Esophagus squamous epithelium (tissue), 5 donors: ENCODE results near the gene GPR176. TPM values are rescaled to one million over a fixed set of nuclear protein-coding genes. Genes with fewer than 3 reads are reported as not detected.

ENCODE experiments used
- DNase-seq: peaks from one replicate; lab custom pipeline; 2025; lab: John Stamatoyannopoulos, UW
- H3K27ac ChIP-seq, 4 donors: fragments of 200-600 bp; sonication (generic); one replicate each; pipeline ENCODE4 v1.5.1; 2016 to 2019; ENCODE audit warnings: mild to moderate bottlenecking in 1 of 4
- H3K27me3 ChIP-seq, 4 donors: fragments of 200-600 bp; sonication (generic); 1 replicate in 3 of 4; 2 replicates in 1 of 4; pipeline versions ENCODE4 v1.5.1 to v1.6.0; 2017 to 2021; ENCODE audit warnings: antibody characterized with exemption in 1 of 4
- H3K36me3 ChIP-seq, 3 donors: fragments of 200-600 bp; sonication (generic); one replicate each; pipeline ENCODE4 v1.5.1; 2016 to 2019
- H3K4me1 ChIP-seq, 3 donors: fragments of 200-600 bp; sonication (generic); one replicate each; pipeline ENCODE4 v1.5.1; 2017 to 2019
- H3K4me3 ChIP-seq, 4 donors: fragments of 200-600 bp; sonication (generic); 1 replicate in 3 of 4; 2 replicates in 1 of 4; pipeline ENCODE4 v1.5.1; 2016 to 2019; ENCODE audit warnings: mild to moderate bottlenecking in 2 of 4, moderate library complexity in 1 of 4
- H3K9me3 ChIP-seq, 3 donors: fragments of 200-600 bp; sonication (generic); one replicate each; pipeline ENCODE4 v1.5.1; 2016 to 2019
- POLR2A ChIP-seq, 4 donors: fragments of 450-650 bp; IDR thresholded peaks; one replicate each; pipeline ENCODE4 v1.6.1; 2017; ENCODE audit warnings: antibody characterized with exemption in 4 of 4, mild to moderate bottlenecking in 4 of 4, moderate library complexity in 3 of 4
- WGBS, 2 donors: methylation state at CpG; one replicate each; pipeline ENCODE4 v1.1.5; 2018; 5-methylcytosine and 5-hydroxymethylcytosine counted together
- intact Hi-C: fragments of 100-400 bp; cut with DNase I; formaldehyde crosslinking; loops from one replicate; pipeline ENCODE4 v1.15.0; 2022
- total RNA-seq, 4 donors: library from RNA; depleted of rRNA; stranded (reverse); fragments of >200 nt; gene quantifications; one replicate each; pipeline ENCODE4 v1.1.0, GENCODE V29; 2016
- TF ChIP-seq, protein P1 (sequence below), 6 experiments: fragments of 450-650 bp in 4 of 6; fragments of 200-600 bp in 2 of 6; sonication (generic) in 2 of 6; IDR thresholded peaks; one replicate each; pipeline ENCODE4 v1.5.1; 2016 to 2019; ENCODE audit warnings: antibody characterized with exemption in 6 of 6, mild to moderate bottlenecking in 4 of 6, moderate library complexity in 4 of 6
- donor health status: DM: yes; HTN: yes; CAD: no.

Gene GPR176
- total RNA-seq, 4 donors from 2014 or later = 1.1 to 5.0 (median 4.0) TPM; not detected in 1

DNA sequence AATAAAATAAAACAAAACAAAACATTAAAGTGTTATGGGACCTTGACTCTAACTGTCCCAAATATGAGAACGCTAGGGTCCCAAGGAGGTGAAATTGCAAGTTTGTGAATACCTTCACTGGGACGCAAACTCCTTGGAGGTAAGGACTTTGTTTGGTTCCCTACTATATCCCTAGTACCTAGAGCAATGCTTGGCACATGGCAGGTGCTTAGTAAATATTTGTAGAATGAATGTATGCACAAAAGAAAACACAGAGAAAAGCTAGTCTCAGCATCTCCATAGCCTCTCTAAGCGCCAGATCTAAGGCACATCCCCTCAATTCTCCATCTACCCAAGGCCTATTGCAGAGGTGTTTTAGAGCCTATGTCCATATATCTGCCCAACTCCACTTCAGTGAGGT lies 30.5 kb downstream of the GPR176 start:
- intact Hi-C loops = no loop called here
- Histone ChIP-seq H3K9me3 (no peaks in the 10 kb centered on the region), H3K27me3 (no peaks in the 10 kb centered on the region), H3K4me1 (no peaks in the 10 kb centered on the region), H3K4me3 (no peak overlapping the region), H3K36me3 (no peaks in the 10 kb centered on the region), H3K27ac (no peak overlapping the region)
- no peak for TF ChIP-seq POLR2A (IDR thresholded peaks at IDR 0.05)
- no peak for DNase-seq
- 94% methylated on average over 3 of the region's 3 CpGs for WGBS, 2 donors

DNA sequence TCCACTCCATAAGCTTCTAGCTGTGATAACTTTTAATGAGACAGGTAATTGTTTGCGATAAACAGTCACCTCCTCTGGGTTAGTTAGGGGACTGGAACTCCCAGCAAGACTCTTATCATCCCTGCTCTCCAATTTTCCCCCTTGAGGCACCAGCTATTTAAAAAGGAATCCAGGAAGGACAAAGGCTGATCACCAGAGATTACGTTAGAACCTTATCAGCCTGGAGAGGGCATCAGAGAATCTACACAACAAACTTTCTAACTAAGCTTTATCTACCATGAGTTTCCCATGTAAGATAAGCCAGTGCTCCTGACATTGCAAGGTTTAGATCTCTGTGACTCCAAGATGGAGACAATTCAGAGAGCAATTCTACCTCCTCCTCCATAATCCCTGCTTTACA lies 31.3 kb downstream of the GPR176 start:
- TF ChIP-seq, protein P1, sequence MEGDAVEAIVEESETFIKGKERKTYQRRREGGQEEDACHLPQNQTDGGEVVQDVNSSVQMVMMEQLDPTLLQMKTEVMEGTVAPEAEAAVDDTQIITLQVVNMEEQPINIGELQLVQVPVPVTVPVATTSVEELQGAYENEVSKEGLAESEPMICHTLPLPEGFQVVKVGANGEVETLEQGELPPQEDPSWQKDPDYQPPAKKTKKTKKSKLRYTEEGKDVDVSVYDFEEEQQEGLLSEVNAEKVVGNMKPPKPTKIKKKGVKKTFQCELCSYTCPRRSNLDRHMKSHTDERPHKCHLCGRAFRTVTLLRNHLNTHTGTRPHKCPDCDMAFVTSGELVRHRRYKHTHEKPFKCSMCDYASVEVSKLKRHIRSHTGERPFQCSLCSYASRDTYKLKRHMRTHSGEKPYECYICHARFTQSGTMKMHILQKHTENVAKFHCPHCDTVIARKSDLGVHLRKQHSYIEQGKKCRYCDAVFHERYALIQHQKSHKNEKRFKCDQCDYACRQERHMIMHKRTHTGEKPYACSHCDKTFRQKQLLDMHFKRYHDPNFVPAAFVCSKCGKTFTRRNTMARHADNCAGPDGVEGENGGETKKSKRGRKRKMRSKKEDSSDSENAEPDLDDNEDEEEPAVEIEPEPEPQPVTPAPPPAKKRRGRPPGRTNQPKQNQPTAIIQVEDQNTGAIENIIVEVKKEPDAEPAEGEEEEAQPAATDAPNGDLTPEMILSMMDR (IDR thresholded peaks at IDR 0.05) = no peak
- no peak for TF ChIP-seq POLR2A (IDR thresholded peaks at IDR 0.05)
- Histone ChIP-seq H3K4me1 (no peaks in the 10 kb centered on the region), H3K27me3 (no peaks in the 10 kb centered on the region), H3K4me3 (no peak overlapping the region), H3K36me3 (no peaks in the 10 kb centered on the region), H3K9me3 (no peaks in the 10 kb centered on the region), H3K27ac (no peak overlapping the region)
- intact Hi-C loops = no loop called here
- no peak for DNase-seq
- WGBS, 2 donors = 70 to 82% methylated on average over 2 of the region's 2 CpGs

- no peak overlapping the region for H3K27ac ChIP-seq
- intact Hi-C loops = no loop called here
- DNase-seq = no peak
- no peaks in the 10 kb centered on the region for H3K27me3 ChIP-seq
- no peaks in the 10 kb centered on the region for H3K9me3 ChIP-seq
- no peaks in the 10 kb centered on the region for H3K36me3 ChIP-seq
- H3K4me3 ChIP-seq = no peak overlapping the region
- no peaks in the 10 kb centered on the region for H3K4me1 ChIP-seq
- 100% methylated on average over 1 of the region's 1 CpG for WGBS, 2 donors
- no peak for TF ChIP-seq POLR2A (IDR thresholded peaks at IDR 0.05)
- TF ChIP-seq, protein P1 (IDR thresholded peaks at IDR 0.05) = no peak
These were observed 31.8 kb downstream of the GPR176 start for GRCh38 chr15:39888243-39888642.

DNA sequence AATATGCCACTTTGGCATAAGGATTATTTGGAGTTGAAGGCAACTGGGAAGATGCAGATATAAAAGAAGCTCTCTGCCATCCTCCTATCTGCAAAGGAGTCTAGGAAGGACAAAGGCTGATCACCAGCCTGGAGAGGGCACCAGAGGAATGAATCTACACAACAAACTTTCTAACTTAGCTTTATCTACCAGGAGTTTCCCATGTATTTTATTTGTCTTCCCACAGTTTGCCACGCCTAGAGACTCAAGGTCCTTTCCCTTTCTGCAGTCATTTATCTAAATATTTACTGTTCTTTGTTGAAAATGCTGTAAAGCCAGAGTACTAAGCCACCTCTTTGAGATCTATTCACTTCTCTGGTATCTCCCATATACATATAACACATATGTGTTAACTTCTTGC lies 32.2 kb downstream of the GPR176 start:
- H3K4me1 ChIP-seq = no peaks in the 10 kb centered on the region
- no peak overlapping the region for H3K4me3 ChIP-seq
- TF ChIP-seq, protein P1 (IDR thresholded peaks at IDR 0.05) = peak in 5 of 6 experiments; percentile 18 to 39 (median 32)
- TF ChIP-seq POLR2A (IDR thresholded peaks at IDR 0.05) = no peak
- H3K27me3 ChIP-seq = no peaks in the 10 kb centered on the region
- no peak for DNase-seq
- H3K27ac ChIP-seq = no peak overlapping the region
- intact Hi-C loops = no loop called here
- 21 to 23% methylated on average over 1 of the region's 1 CpG for WGBS, 2 donors
- no peaks in the 10 kb centered on the region for H3K9me3 ChIP-seq
- H3K36me3 ChIP-seq = no peaks in the 10 kb centered on the region

DNA sequence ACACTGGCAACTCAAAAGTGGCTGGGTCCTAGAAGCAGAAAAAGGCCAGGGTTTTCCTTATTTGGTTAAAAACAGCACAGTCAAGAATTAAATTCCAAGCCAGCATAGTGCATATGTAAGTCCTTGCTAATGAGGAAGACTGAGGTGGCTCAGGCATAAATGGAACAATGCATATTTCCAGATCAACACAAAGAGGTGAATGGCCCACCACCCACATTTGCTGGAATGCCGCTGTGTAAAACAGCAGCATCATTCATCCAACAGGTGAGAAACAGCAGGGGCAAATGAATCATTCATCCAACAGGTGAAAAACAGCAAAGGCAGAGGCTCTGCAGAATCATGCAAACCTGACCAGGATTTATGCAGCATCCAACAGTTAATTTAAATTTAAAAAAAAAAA lies 32.9 kb downstream of the GPR176 start:
- H3K27me3 ChIP-seq = no peaks in the 10 kb centered on the region
- H3K4me1 ChIP-seq = no peaks in the 10 kb centered on the region
- H3K9me3 ChIP-seq = no peaks in the 10 kb centered on the region
- intact Hi-C loops = no loop called here
- no peak overlapping the region for H3K27ac ChIP-seq
- H3K36me3 ChIP-seq = no peaks in the 10 kb centered on the region
- H3K4me3 ChIP-seq = no peak overlapping the region
- WGBS, 2 donors = 45 to 46% methylated on average over 1 of the region's 1 CpG
- TF ChIP-seq, protein P1 (IDR thresholded peaks at IDR 0.05) = no peak
- DNase-seq = no peak

DNA sequence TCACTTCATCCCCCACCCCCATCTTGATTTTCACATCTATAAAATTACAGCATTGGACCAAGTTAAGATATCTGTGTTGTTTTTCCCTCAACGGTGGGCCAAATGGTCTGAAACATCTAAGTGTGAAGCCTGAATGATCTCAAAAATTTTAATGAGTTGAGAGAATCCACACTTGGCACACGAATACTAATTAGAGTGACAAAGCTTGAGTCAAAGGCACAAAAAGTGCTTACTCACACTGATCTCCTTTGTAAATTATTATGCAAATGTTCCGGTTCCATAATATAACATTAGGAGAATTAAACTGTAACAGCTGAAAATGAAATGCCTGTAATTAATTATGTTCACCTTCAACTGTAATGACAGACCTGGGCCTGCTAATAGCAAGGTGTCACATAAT lies 33.6 kb downstream of the GPR176 start:
- Histone ChIP-seq H3K9me3 (no peaks in the 10 kb centered on the region), H3K4me1 (no peaks in the 10 kb centered on the region), H3K27me3 (no peaks in the 10 kb centered on the region), H3K4me3 (no peak overlapping the region), H3K27ac (no peak overlapping the region), H3K36me3 (no peaks in the 10 kb centered on the region)
- DNase-seq = no peak
- intact Hi-C loops = no loop called here
- WGBS, 2 donors = 32 to 34% methylated on average over 3 of the region's 3 CpGs
- TF ChIP-seq, protein P1 (IDR thresholded peaks at IDR 0.05) = no peak
